NCI-H1694 treated with DMSO at 0.1 percent for 48 hours (cell line): Measurements from ENCODE around the gene SIX6.

Experiments
- DNase-seq: peaks from one replicate; lab custom pipeline; 2025; lab: John Stamatoyannopoulos, UW

The SIX6 gene

DNA sequence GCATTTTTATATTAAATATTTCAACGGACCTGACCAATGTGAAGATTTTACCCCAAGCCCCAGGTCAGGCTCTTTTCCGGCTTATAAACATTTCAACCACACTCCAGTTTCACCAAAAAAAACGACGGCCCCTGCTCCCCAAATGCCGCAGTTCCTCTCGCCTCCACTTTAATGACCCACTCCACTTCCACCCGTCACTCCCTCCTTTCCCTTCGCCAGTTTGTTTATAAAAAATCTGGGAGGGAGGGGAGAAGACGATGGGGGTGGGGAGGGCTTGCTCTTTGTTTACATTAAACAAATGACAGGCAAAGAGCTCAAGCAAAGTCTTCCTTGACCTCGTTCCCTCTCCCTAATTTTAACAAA lies 5.4 kb downstream of the SIX6 start:
- peak; percentile 62 for DNase-seq

DNA sequence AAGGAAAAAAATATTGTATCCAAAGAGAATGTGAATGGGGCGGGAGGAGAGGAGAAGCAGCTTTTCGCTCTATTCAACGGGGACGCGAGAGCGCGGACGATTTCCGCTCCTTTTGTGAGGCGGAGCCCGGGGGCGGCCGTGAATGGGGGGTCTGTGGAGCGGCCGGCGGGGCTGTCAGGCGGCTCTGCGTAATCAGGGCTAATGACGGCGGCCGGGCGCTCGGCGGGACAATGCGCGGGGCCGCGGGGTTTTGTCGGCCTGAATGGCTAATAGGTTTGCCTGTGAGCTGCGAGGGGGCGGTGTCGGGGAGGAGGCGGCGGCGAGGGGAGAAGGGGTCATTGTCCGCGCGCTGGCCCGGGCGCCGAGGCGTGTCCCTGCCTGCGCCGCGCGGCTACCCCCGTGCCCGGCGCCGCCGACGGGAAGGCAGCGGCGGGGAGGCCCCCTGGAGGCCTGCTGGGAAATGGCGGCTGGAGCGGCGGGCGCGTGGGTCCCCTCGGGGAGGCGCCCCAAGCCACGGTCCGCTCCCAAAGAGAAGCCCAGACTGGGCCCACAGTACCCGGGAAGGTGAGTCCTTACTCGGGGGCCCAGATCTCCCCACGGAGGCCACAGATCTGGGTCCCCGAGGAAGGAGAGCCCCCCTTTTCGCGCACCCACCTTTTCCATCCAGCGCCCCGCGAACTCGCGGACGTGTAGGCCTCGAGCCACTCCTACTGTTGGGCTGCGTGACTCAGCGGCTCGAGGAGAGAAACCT lies 6.0 kb downstream of the SIX6 start:
- DNase-seq: peak; percentile 62

DNA sequence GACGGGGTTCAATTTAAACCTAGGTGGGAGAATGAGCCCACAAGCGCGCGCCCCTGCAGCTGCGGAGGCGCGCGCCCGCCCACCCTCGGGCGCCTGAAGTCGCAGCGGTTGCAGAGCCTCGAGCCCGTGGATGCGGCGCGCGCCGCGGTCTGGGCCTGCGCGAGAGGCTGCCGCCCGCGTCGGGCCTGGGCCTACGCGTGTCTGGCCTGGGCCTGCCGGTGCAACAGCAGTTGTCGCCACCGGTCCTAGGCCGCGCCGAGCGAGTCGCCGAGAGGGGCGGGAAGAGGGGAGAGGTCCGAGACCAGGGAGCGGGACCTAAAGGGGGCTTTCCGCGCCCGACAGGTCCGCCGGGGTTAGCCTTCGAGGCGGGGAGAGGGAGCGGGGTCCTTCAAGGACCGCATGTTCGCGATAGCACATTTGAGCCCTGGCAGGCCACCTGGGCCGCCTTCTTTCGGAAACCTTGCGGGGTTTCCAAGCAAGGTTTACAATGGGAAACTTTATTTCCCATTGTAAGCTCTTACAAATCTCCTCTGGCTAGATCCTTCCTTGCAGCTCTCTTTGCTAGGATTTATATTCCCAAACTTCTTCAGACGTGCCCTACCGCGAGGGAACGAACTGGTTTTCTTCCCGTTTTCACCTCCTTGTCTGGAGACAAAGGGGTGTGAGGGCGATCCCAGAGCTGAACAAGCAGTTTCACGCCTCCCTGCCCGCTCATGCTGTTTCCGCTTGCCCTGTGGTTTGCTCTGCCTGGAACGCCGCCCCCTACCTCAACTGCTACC lies 6.8 kb downstream of the SIX6 start:
- no peak for DNase-seq

DNA sequence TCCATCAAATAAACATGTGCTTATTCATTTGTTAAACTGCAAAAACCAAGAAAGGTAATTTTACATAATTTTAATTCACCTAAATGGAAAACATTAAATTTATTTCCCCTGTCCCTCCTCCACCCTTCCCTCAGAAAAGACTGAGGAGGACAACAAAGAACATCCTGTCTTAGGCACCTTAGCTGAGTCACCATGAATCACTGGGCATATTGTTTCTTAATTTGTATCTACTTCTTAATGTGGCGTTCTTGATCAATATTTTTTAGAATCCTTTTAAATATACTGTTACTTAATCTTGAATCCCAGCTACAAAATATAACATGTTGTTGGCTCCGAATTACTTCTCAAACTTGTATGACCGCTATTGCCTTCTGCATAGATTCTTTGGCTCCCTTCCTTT lies 23.5 kb downstream of the SIX6 start:
- no peak for DNase-seq

DNA sequence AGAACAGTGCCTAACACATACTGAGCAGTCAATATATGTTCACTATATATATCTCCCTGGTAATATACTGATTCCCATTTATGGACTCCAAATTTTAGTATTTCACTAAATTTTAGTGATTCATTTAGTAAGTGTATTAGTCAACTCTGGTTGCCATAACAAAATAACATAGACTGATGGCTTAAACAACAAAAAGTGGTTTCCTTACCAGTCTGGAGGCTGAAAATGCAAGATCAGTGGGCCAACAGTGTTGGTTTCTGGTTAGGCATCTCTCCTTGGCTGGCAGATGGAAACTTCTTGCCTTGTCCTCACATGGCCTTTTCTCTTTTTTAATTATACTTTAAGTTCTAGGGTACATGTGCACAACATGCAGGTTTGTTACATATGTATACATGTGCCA lies 28.7 kb downstream of the SIX6 start:
- no peak for DNase-seq

DNA sequence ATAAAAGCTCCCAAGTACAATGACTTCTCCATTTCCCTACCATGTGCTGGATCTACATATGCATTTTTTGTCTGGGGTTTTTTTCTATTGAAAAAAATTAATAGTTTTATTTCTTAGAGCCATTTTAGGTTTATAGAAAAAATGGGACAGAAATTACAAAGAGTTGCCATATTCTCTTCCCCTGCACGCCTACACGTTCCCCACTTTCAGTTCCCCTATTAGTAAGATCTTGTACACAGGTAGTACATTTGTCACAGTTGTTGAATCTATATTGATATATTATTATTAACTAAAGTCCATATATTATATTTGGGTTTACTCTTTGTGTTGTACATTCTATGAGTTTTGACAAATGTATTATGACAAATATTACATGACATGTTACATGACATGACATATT lies 35.7 kb downstream of the SIX6 start:
- no peak for DNase-seq

DNA sequence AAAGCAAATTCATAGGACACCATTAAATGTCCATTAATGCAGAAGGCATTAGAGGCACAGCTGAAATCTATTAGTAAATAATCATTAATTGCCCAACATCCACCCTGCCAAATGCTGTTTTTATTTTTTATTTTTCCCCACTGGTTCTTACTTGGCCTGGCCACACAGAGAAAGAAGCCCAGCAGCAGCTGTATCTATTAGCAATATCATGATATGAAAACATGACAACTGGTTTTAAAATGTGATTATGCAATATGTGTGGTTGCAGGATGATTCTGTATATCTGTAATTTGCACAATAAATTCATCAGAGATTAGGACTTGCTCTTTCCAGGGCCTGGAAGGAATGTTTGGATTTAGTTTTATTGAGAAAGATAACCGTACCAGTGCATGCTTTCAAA lies 44.9 kb downstream of the SIX6 start:
- DNase-seq: no peak

DNA sequence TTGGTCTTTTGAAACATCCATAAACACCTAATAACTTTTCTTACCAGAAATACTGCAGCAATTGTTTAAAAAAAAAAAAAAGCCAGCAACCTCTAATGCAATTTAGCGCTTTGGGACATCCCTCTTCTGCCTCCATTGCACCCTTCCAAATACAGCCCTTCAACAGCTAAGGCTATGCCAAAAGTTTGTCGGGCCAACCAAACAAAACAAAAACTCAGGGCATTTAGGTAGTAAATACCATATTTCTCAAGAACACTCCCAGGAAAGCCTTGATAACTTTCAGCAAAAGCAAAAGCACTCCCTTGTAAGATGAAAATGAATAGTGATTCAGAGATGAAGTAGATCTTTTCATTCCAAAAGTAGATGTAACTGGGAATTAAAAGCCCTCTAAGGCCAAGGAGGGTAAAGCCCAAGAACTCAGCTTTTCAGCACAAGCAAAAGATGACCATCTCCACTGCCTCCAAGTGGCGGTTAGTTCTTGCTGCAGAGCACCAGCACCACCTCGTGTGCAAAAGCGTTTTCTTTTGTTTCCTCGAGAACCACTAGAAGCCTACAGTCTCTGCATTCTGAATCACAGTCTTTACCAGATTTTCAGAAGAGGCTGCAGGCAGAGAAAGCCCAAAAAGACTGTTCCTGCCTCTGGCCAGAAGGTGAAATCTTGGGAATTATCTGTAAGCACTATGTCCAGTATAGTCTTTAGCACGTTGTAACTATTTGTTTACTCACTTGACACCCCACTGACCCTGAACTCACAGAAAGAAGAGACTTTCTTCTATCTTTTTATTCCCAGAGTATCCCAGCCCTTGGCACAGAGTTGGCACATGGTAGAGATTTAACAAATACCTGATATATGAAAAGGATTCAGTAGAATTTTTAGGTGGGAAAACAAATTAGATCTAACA lies 53.1 kb downstream of the SIX6 start:
- DNase-seq: peak; percentile 81
